HEK293T (cell line): Measurements from ENCODE around the gene XRN1.

Source experiments
- CTCF ChIA-PET: fragments of 350-600 bp; formaldehyde crosslinking; extraction: SDS; loops from one replicate; lab custom pipeline; 2021; ENCODE audit warnings: antibody characterized with exemption, inconsistent platforms; lab: Yijun Ruan, JAX
- POLR2A ChIA-PET: fragments of 350-600 bp; formaldehyde crosslinking; extraction: SDS; loops from one replicate; lab custom pipeline; 2020; ENCODE audit warnings: antibody characterized with exemption, inconsistent platforms; lab: Yijun Ruan, JAX
- DNase-seq: peaks from one replicate; pipeline ENCODE4 v3.0.0; 2012; ENCODE audit warnings: mixed read lengths; ENCODE audit errors: extremely low spot score
- ARNT ChIP-seq: fragments of 450-650 bp; IDR thresholded peaks from 2 replicates; pipeline ENCODE4 v1.6.1; 2017; ENCODE audit warnings: mild to moderate bottlenecking
- BHLHE40 ChIP-seq: fragments of 450-650 bp; IDR thresholded peaks from 2 replicates; pipeline ENCODE4 v1.6.1; 2016; ENCODE audit warnings: mild to moderate bottlenecking, moderate library complexity, borderline replicate concordance
- CTBP1 ChIP-seq: fragments of 450-650 bp; IDR thresholded peaks from 2 replicates; pipeline ENCODE4 v1.6.1; 2016; ENCODE audit warnings: borderline replicate concordance
- ELF4 ChIP-seq: fragments of 450-650 bp; IDR thresholded peaks from 2 replicates; pipeline ENCODE4 v1.6.1; 2017; ENCODE audit warnings: antibody characterized with exemption
- FOXA1 ChIP-seq: fragments of 450-650 bp; IDR thresholded peaks from 2 replicates; pipeline ENCODE4 v1.6.1; 2016; ENCODE audit warnings: mild to moderate bottlenecking
- FOXK2 ChIP-seq: fragments of 450-650 bp; IDR thresholded peaks from 2 replicates; pipeline ENCODE4 v1.6.1; 2016; ENCODE audit warnings: mild to moderate bottlenecking
- FOXM1 ChIP-seq: fragments of 450-650 bp; IDR thresholded peaks from 2 replicates; pipeline ENCODE4 v1.6.1; 2017; ENCODE audit warnings: mild to moderate bottlenecking, borderline replicate concordance
- HDGF ChIP-seq: fragments of 450-650 bp; IDR thresholded peaks from 2 replicates; pipeline ENCODE4 v1.6.1; 2017; ENCODE audit warnings: antibody characterized with exemption, borderline replicate concordance
- L3MBTL2 ChIP-seq: fragments of 450-650 bp; conservative IDR thresholded peaks from 2 replicates; pipeline ENCODE4 v1.6.1; 2016; ENCODE audit warnings: mild to moderate bottlenecking
- LEF1 ChIP-seq: fragments of 450-650 bp; IDR thresholded peaks from 2 replicates; pipeline ENCODE4 v1.6.1; 2017; ENCODE audit warnings: mild to moderate bottlenecking, borderline replicate concordance
- NFRKB ChIP-seq: fragments of 450-650 bp; IDR thresholded peaks from 2 replicates; pipeline ENCODE4 v1.6.1; 2016; ENCODE audit warnings: mild to moderate bottlenecking, moderate library complexity
- PKNOX1 ChIP-seq: fragments of 450-650 bp; IDR thresholded peaks from 2 replicates; pipeline ENCODE4 v1.6.1; 2016
- SP1 ChIP-seq: fragments of 450-650 bp; IDR thresholded peaks from 2 replicates; pipeline ENCODE4 v1.6.1; 2017
- SUZ12 ChIP-seq: fragments of 450-650 bp; IDR thresholded peaks from 2 replicates; pipeline ENCODE4 v1.6.1; 2016; ENCODE audit warnings: mild to moderate bottlenecking
- TARDBP ChIP-seq: fragments of 450-650 bp; IDR thresholded peaks from 2 replicates; pipeline ENCODE4 v1.6.1; 2016
- ZNF384 ChIP-seq: fragments of 450-650 bp; IDR thresholded peaks from 2 replicates; pipeline ENCODE4 v1.6.1; 2016

XRN1 gene

GRCh38 chr3:142263112-142263511, 184.7 kb downstream of the XRN1 start:
- no peak for TF ChIP-seq PKNOX1
- DNase-seq: no peak
- ChIA-PET CTCF (no interaction called here), POLR2A (no interaction called here)

DNA sequence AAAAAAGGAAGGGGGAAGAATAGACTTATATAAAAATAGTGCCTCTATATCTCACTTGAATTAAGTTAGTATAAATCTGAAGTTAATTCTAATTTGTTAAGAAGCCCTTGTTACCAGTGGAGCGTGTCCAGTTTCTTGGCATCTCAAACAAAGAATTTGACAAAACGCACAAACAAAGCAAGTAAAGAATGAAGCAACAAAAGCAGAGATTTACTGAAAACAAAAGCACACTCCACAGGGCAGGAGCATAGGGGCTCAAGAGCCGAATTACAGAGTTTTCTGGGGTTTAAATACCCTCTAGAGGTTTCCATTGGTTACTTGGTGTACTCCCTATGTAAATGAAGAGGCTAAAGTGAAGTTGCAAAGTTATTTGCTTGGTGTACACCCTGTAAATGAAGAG, 188.5 kb downstream of the XRN1 start:
- no peak for DNase-seq
- TF ChIP-seq LEF1 (no peak), SUZ12 (no peak), SP1 (no peak), HDGF (no peak), TARDBP (no peak), ARNT (no peak), ZNF384 (no peak), NFRKB (no peak), FOXA1 (no peak), L3MBTL2 (no peak), PKNOX1 (no peak), ELF4 (no peak), FOXM1 (no peak), BHLHE40 (no peak), CTBP1 (no peak), FOXK2 (no peak)
- ChIA-PET POLR2A (no interaction called here), CTCF (no interaction called here)

- no peak for TF ChIP-seq ELF4
- no peak for TF ChIP-seq NFRKB
- TF ChIP-seq LEF1: no peak
- TF ChIP-seq FOXM1: no peak
- no peak for TF ChIP-seq ZNF384
- no peak for TF ChIP-seq BHLHE40
- TF ChIP-seq HDGF: no peak
- no peak for TF ChIP-seq L3MBTL2
- no peak for TF ChIP-seq SUZ12
- no peak for TF ChIP-seq SP1
- TF ChIP-seq TARDBP: no peak
- TF ChIP-seq FOXA1: no peak
- TF ChIP-seq PKNOX1: no peak
- CTCF ChIA-PET: no interaction called here
- DNase-seq: no peak
- POLR2A ChIA-PET: no interaction called here
Observed at GRCh38 chr3:142256712-142257333, 191.0 kb downstream of the XRN1 start.
